Measurements from ENCODE around the gene ZMYND15. TPM values are rescaled to one million over a fixed set of nuclear protein-coding genes. Genes with fewer than 3 reads are reported as not detected.
"Not testable (repeated sequence)": the region's sequence is repeated elsewhere in the genome, so short reads cannot be mapped to it uniquely, and the experiment has no call there.

ZMYND15 gene
- total RNA-seq, 1 donor: 1.4 TPM

DNA sequence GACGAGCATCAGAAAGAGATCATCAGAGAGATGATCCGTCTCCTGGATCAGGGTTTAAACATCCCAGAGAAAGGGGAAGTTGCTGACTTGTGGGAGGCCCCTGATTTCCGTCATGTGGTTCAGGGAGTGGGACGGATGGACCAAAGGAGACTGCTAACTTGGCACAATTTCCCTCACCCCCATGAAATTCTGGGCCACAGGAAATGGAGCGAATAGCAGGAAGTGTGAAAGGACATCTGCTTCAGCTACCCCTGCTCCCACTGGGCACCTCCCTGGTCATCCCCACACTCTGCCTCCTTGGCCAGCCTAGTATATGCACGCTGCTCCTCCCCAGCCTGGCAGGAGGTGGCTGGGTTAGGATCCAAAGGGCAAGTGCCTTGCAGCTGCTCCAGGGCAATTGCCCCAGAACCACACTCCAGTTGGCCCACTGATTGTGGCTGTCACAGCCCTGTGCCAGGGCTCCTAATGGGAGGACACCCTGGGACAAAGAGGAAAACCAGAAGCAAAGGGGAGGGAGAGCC is 27.9 kb upstream of the ZMYND15 start:
- no peaks in the 10 kb centered on the region for H3K79me2 ChIP-seq (ENCODE audit: insufficient read depth, low read length)
- H3K4me3 ChIP-seq (ENCODE audit: insufficient read depth, low read length): no peak overlapping the region
- H3K36me3 ChIP-seq (ENCODE audit: insufficient read depth, low read length): no peaks in the 10 kb centered on the region
- no peak overlapping the region for H3K27ac ChIP-seq (ENCODE audit: low read depth, low read length)
- no peaks in the 10 kb centered on the region for H3K27me3 ChIP-seq (ENCODE audit: insufficient read depth, low read length)
- peak; percentile 82 for DNase-seq (ENCODE audit: insufficient read length, low spot score, missing footprints)
- peaks cover 3% of the 10 kb centered on the region for H4K20me1 ChIP-seq (ENCODE audit: insufficient read depth, low read length)
- TF ChIP-seq, protein P1, sequence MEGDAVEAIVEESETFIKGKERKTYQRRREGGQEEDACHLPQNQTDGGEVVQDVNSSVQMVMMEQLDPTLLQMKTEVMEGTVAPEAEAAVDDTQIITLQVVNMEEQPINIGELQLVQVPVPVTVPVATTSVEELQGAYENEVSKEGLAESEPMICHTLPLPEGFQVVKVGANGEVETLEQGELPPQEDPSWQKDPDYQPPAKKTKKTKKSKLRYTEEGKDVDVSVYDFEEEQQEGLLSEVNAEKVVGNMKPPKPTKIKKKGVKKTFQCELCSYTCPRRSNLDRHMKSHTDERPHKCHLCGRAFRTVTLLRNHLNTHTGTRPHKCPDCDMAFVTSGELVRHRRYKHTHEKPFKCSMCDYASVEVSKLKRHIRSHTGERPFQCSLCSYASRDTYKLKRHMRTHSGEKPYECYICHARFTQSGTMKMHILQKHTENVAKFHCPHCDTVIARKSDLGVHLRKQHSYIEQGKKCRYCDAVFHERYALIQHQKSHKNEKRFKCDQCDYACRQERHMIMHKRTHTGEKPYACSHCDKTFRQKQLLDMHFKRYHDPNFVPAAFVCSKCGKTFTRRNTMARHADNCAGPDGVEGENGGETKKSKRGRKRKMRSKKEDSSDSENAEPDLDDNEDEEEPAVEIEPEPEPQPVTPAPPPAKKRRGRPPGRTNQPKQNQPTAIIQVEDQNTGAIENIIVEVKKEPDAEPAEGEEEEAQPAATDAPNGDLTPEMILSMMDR (IDR thresholded peaks at IDR 0.05; ENCODE audit: extremely low read depth, low read depth, low read length): no peak
- peak overlapping the region; percentile 78 for H2AFZ ChIP-seq (ENCODE audit: low read length)
- H3K9me3 ChIP-seq (ENCODE audit: low read depth, low read length): no peaks in the 10 kb centered on the region
- peak overlapping the region; percentile 77 for H3K4me2 ChIP-seq (ENCODE audit: insufficient read depth, low read length)
- peaks cover 3% of the 10 kb centered on the region for H3K4me1 ChIP-seq (ENCODE audit: insufficient read depth, low read length)

DNA sequence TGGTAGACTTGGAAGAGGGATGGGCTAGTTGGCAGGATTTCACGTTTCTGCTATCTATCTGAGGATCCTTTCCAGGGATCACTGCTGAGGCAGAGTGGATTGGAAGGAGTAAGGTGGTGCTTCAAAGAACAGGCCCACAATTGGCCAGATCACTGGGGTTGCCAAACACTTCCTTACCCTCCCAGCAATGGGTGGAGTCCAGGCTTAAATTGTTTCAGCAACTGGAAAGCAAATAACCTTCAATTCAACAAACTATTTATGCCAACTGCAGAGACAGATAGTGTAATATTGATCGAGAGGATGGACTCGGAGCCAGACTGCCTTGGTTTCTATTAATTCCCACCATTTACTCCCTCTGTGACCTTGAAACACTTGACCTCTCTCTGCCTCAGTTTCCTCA is 27.1 kb upstream of the ZMYND15 start:
- Histone ChIP-seq H3K27ac (ENCODE audit: low read depth, low read length) (no peak overlapping the region), H3K9me3 (ENCODE audit: low read depth, low read length) (no peaks in the 10 kb centered on the region), H3K27me3 (ENCODE audit: insufficient read depth, low read length) (no peaks in the 10 kb centered on the region), H3K4me2 (ENCODE audit: insufficient read depth, low read length) (no peak overlapping the region), H3K36me3 (ENCODE audit: insufficient read depth, low read length) (no peaks in the 10 kb centered on the region), H3K4me1 (ENCODE audit: insufficient read depth, low read length) (peaks cover 3% of the 10 kb centered on the region), H4K20me1 (ENCODE audit: insufficient read depth, low read length) (peaks cover 3% of the 10 kb centered on the region), H3K79me2 (ENCODE audit: insufficient read depth, low read length) (no peaks in the 10 kb centered on the region), H3K4me3 (ENCODE audit: insufficient read depth, low read length) (no peak overlapping the region), H2AFZ (ENCODE audit: low read length) (no peak overlapping the region)
- DNase-seq (ENCODE audit: insufficient read length, low spot score, missing footprints): peak; percentile 59
- TF ChIP-seq, protein P1 (IDR thresholded peaks at IDR 0.05; ENCODE audit: extremely low read depth, low read depth, low read length): no peak

DNA sequence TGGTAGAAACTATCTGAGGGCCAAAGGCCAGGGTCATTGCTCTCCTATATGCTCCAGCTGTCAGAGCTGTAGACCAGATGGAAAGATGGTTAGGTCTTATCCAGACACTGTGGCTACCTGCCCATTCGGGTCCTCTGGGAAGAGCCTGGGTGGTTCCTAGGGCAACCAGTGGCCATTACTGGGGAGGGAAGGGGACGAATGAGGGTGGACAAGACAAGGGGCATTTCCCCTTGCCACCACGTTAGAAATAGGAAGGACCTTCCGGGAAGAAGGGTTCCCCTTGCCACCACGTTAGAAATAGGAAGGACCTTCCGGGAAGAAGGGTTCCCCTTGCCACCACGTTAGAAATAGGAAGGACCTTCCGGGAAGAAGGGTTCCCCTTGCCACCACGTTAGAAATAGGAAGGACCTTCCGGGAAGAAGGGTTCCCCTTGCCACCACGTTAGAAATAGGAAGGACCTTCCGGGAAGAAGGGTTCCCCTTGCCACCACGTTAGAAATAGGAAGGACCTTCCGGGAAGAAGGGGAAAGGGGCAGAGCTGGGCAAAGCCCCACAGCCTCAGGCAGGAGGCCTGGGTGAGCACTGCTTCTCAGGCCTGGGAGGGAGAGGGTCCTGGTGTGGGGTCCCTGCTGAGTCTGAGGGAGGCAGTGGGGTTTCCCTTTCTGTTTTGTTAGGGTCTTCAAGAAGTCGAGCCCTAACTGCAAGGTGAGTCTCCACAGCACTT is 25.1 kb upstream of the ZMYND15 start:
- not testable (repeated sequence) for H3K27ac ChIP-seq (ENCODE audit: low read depth, low read length); H3K79me2 ChIP-seq (ENCODE audit: insufficient read depth, low read length)

GRCh38 chr17:4715063-4715744 is 24.4 kb upstream of the ZMYND15 start:
- no peaks in the 10 kb centered on the region for H3K9me3 ChIP-seq (ENCODE audit: low read depth, low read length)
- no peaks in the 10 kb centered on the region for H3K36me3 ChIP-seq (ENCODE audit: insufficient read depth, low read length)
- H2AFZ ChIP-seq (ENCODE audit: low read length): no peak overlapping the region
- DNase-seq (ENCODE audit: insufficient read length, low spot score, missing footprints): no peak
- H4K20me1 ChIP-seq (ENCODE audit: insufficient read depth, low read length): no peaks in the 10 kb centered on the region
- H3K4me2 ChIP-seq (ENCODE audit: insufficient read depth, low read length): no peak overlapping the region
- H3K27me3 ChIP-seq (ENCODE audit: insufficient read depth, low read length): no peaks in the 10 kb centered on the region
- no peak overlapping the region for H3K4me3 ChIP-seq (ENCODE audit: insufficient read depth, low read length)
- no peaks in the 10 kb centered on the region for H3K4me1 ChIP-seq (ENCODE audit: insufficient read depth, low read length)
- TF ChIP-seq, protein P1 (IDR thresholded peaks at IDR 0.05; ENCODE audit: extremely low read depth, low read depth, low read length): no peak
- no peaks in the 10 kb centered on the region for H3K79me2 ChIP-seq (ENCODE audit: insufficient read depth, low read length)
- no peak overlapping the region for H3K27ac ChIP-seq (ENCODE audit: low read depth, low read length)

More for the DNA sequence above, 25.1 kb upstream of the ZMYND15 start:
- H3K4me1 ChIP-seq (ENCODE audit: insufficient read depth, low read length); H3K9me3 ChIP-seq (ENCODE audit: low read depth, low read length); H3K36me3 ChIP-seq (ENCODE audit: insufficient read depth, low read length); H2AFZ ChIP-seq (ENCODE audit: low read length); H4K20me1 ChIP-seq (ENCODE audit: insufficient read depth, low read length); H3K27me3 ChIP-seq (ENCODE audit: insufficient read depth, low read length); H3K4me2 ChIP-seq (ENCODE audit: insufficient read depth, low read length); H3K4me3 ChIP-seq (ENCODE audit: insufficient read depth, low read length): not testable (repeated sequence)
- DNase-seq (ENCODE audit: insufficient read length, low spot score, missing footprints): peak; percentile 69
